ENCODE measurements around the gene CXCL10.
"Not testable (repeated sequence)": the region's sequence is repeated elsewhere in the genome, so short reads cannot be mapped to it uniquely, and the experiment has no call there.

The CXCL10 gene

GRCh38 chr4:76028350-76028765, 5.1 kb upstream of the CXCL10 start:
- DNase-seq (ENCODE audit: low read depth), result no peak

- no peak for DNase-seq (ENCODE audit: low read depth)
Observed at GRCh38 chr4:76024065-76024464, 768 bp upstream of the CXCL10 start.

GRCh38 chr4:76022677-76023076, 620 bp downstream of the CXCL10 start:
- no peak for DNase-seq (ENCODE audit: low read depth)

- DNase-seq (ENCODE audit: low read depth), result no peak
Observed at GRCh38 chr4:76022031-76022430, 1.3 kb downstream of the CXCL10 start.

GRCh38 chr4:76017056-76017686, 6.1 kb downstream of the CXCL10 start:
- DNase-seq (ENCODE audit: low read depth), result no peak

- no peak for DNase-seq (ENCODE audit: low read depth)
Observed at GRCh38 chr4:76016393-76016792, 6.9 kb downstream of the CXCL10 start.

GRCh38 chr4:76013540-76013939, 9.8 kb downstream of the CXCL10 start:
- no peak for DNase-seq (ENCODE audit: low read depth)

- DNase-seq (ENCODE audit: low read depth), result no peak
Observed at GRCh38 chr4:76012388-76012801, 10.9 kb downstream of the CXCL10 start.

GRCh38 chr4:76011700-76012387, 11.5 kb downstream of the CXCL10 start:
- no peak for DNase-seq (ENCODE audit: low read depth)

- no peak for DNase-seq (ENCODE audit: low read depth)
Observed at GRCh38 chr4:76011018-76011670, 12.2 kb downstream of the CXCL10 start.

- DNase-seq (ENCODE audit: low read depth), result no peak
Observed at GRCh38 chr4:76010576-76010975, 12.7 kb downstream of the CXCL10 start.

GRCh38 chr4:76009311-76009710, 14.0 kb downstream of the CXCL10 start:
- DNase-seq (ENCODE audit: low read depth), result no peak

- DNase-seq (ENCODE audit: low read depth), result no peak
Observed at GRCh38 chr4:76007089-76007862, 16.0 kb downstream of the CXCL10 start, which contains the start of gene CXCL9. TSS of gene CXCL9 (minus strand) at chr4:76007509. CDS start at chr4:76007449, 60 bp downstream.

GRCh38 chr4:76003620-76004019, 19.7 kb downstream of the CXCL10 start:
- no peak for DNase-seq (ENCODE audit: low read depth)

- DNase-seq (ENCODE audit: low read depth), result no peak
Observed at GRCh38 chr4:76003035-76003434, 20.3 kb downstream of the CXCL10 start.

GRCh38 chr4:76002176-76002575, 21.1 kb downstream of the CXCL10 start:
- no peak for DNase-seq (ENCODE audit: low read depth)

- no peak for DNase-seq (ENCODE audit: low read depth)
Observed at GRCh38 chr4:76001700-76002099, 21.6 kb downstream of the CXCL10 start.

GRCh38 chr4:76000279-76000678, 23.0 kb downstream of the CXCL10 start:
- DNase-seq (ENCODE audit: low read depth), result no peak

GRCh38 chr4:75998525-75999147, 24.7 kb downstream of the CXCL10 start:
- not testable (repeated sequence) for DNase-seq (ENCODE audit: low read depth)

GRCh38 chr4:75997946-75998345, 25.4 kb downstream of the CXCL10 start:
- DNase-seq (ENCODE audit: low read depth), result no peak

GRCh38 chr4:75997081-75997480, 26.2 kb downstream of the CXCL10 start:
- DNase-seq (ENCODE audit: low read depth), result no peak

- DNase-seq (ENCODE audit: low read depth), result no peak
Observed at GRCh38 chr4:75995727-75996126, 27.6 kb downstream of the CXCL10 start.
